ENCODE data around the gene HDHD5.

HDHD5 gene

DNA sequence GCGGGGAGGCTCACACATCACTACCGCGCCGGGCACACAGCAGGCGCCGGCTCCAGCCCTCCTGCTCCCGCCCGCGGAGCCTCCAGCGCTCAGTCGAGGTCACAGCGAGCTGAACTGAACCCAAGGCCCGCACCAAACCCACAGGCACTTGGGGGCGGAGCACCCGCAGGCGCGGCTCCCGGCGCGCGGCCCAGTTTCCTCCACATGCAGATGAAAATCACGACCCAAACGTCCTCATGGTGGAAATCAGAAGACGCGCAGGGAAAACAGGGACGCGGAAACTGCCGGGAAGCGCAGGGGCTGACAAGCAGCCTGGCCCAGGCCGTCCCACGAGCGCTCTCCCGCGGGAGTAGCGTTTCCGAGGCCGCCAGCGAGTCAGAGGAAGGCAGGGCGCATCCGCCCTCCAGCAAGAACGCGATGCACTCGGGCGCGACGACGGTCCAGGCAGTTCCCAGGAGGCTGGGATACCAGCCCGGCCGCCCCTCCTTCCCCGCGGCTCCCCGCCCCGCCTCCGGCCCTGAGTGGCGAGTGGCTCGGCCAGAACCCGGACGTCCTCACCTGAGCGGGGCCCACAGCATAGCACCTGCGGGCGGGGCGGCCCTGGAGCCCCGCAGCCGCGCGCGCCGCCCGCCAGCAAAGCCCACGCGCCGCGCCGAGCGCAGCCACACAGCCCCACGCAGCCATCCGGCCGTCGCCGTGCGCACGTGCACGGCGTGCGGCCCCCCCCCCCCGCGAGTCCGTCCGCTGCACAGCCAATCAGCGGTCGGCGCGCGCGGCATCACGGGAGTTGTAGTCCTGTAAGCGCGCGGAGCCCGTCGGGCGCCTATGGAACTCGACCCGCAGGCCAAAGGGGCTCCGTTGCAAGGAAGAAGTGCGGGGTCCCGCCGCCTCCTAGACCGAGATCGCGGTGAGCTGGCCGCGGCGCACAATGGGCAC lies at the start of gene HDHD5:
TSS of gene HDHD5 (minus strand) at position 710 of the 936 bp plus-strand sequence. CDS start at position 684, 26 bp downstream.
- peak; percentile 33 for DNase-seq (ENCODE audit: low read depth, low spot score)

DNA sequence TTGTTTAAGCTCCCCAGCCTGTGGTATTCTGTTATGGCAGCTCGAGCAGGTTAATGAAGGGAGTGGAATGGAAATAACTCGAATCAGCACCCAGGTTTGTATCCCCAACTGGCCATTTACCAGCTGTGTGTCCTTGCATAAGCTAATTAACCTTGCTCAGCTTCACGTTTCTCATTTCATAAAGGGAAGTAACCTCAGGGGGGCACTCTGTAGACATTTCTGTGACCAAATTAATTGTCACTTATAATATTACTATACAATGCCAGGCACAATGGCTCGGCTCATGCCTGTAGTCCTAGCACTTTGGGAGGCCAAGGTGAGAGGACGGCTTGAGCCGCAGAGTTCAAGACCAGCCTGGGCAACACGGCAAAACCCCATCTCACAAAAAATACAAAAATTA lies 46.4 kb upstream of the HDHD5 start:
- DNase-seq (ENCODE audit: low read depth, low spot score), result no peak

DNA sequence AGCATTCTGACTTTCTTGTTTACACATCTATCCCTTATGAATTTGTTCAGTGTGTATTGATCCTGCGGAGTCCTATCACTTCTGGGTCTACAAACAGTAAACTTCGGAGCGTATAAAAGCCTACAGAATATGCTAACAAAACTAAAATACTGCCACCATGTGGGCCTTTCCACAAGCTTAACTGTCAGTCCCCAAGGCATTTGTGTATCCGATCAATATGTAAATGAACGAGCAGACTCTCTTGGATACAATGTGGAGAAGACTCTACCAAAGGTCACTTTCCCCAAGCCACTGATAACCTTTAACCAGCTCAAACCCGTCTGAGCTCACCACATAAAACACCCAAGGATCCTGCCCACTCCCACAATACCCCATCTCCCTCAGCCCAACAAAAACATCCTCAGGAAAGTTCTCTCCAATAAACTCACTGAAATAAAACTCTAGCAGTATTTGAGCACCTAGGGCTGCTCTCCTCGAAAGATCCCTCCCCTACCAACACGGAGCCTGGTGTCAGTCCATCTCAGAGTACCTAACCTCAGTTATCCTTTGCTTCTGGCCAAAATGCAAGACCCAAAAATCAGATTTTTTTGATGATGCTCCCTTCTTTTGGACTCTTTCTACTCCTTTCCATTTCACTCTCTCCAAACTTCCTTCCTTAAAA lies 42.3 kb upstream of the HDHD5 start:
- DNase-seq (ENCODE audit: low read depth, low spot score), result no peak

DNA sequence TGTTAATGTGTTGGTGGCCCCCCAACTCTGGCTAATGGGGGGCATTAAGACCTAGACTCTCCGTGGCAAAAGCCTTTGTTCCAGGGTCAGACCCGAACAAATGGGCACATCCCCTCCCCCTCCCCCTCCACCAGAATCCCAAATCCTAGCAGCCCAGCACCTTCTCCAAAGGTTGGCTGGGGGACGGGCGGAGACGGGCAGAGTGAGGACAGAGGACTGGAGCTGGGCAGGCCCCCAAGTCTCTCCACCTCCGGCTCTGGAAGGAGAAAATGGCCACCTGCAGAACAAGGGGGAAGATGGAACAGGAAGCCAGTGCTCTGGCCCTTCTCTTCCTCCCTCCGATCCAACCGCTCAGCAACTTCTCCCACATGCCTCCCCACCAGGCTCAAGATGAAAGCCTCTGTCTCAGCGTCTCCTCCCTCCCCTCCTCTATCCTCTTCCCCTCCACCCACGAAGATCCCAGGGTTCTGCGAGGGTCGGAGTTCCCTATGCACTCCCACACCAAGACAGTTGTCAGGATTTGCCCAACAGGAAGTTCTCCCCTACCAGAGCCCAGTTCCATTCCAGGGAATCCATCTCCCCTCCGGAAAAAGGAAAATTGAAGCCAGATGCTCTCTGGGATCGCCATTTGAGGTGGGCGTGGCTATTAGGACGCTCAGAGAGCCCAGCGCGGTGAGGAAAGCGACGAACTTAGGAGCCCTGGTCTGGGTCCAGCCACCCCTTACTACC lies 40.1 kb upstream of the HDHD5 start:
- DNase-seq (ENCODE audit: low read depth, low spot score), result peak; percentile 13

GRCh38 chr22:17198170-17199002 lies 39.3 kb upstream of the HDHD5 start:
- no peak for DNase-seq (ENCODE audit: low read depth, low spot score)

DNA sequence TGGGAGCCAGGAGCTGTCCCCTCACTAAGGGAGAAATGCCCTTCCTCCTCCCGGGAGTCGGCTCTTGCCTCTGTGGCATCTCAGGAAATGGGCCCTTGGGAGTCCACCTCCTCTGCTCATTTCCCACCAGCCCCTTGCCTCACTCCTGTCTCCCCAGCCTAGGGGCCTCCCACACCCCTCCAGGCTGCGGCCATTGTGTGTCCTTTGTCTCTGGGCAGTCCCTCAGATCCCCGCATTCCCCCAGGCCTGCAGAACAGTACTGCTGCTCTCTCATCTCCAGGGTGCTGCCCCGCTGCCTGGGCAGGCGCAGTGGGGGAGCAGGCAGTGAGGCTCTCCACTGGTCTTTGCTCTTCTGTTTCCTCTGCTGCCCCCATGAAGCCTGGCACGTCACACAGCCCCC lies 35.1 kb upstream of the HDHD5 start:
- DNase-seq (ENCODE audit: low read depth, low spot score), result no peak

DNA sequence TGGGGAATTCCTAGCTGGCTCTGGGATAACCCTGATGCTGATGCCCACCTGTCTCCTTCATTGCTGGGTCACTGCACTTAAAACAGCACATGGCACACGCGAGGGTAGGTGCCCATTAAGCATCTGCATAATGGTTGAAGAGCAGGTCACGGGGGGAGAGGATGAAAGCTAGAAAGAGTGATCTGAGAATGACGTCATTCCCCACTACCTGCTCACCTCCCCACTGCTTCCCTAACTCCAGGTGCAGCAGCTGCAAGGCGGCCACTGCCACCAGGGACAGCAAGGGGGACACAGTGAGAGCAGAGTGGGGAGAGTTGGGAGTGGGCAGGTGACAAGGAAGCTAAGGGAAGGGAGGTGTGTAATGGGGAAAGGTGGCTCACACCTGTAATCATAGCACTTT lies 33.1 kb upstream of the HDHD5 start:
- no peak for DNase-seq (ENCODE audit: low read depth, low spot score)

GRCh38 chr22:17191163-17191784 lies 32.2 kb upstream of the HDHD5 start:
- DNase-seq (ENCODE audit: low read depth, low spot score), result no peak

GRCh38 chr22:17190702-17191101 lies 31.6 kb upstream of the HDHD5 start:
- no peak for DNase-seq (ENCODE audit: low read depth, low spot score)

GRCh38 chr22:17176715-17177114 lies 17.6 kb upstream of the HDHD5 start:
- no peak for DNase-seq (ENCODE audit: low read depth, low spot score)

- no peak for DNase-seq (ENCODE audit: low read depth, low spot score)
Observed at GRCh38 chr22:17172029-17172833, 13.2 kb upstream of the HDHD5 start.

GRCh38 chr22:17171153-17172028 lies 12.3 kb upstream of the HDHD5 start:
- peak; percentile 65 for DNase-seq (ENCODE audit: low read depth, low spot score)

GRCh38 chr22:17167486-17167885 lies 8.4 kb upstream of the HDHD5 start:
- no peak for DNase-seq (ENCODE audit: low read depth, low spot score)

GRCh38 chr22:17164392-17165024 lies 5.4 kb upstream of the HDHD5 start:
- no peak for DNase-seq (ENCODE audit: low read depth, low spot score)

DNA sequence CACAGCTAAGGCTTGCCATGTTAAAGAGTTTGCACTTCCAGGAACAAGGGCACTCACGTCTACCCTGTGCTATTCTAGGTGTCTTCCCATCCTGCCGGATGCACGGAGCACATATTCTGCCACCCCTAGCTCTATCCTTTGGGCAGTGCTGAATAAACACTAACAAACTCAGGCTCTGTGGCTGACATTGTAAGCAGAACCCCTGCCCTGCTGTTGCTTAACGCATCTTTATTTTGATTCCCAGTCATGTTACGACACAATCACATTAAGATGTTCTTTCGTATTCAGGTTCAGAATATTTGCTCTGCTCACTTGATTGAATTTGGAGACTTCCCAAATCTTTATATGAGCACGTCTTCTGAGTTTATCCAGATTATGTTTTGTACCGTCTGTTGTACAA lies 3.7 kb upstream of the HDHD5 start:
- DNase-seq (ENCODE audit: low read depth, low spot score), result no peak

- no peak for DNase-seq (ENCODE audit: low read depth, low spot score)
Observed at GRCh38 chr22:17161991-17162390, 2.9 kb upstream of the HDHD5 start.

- DNase-seq (ENCODE audit: low read depth, low spot score), result peak; percentile 25
Observed at GRCh38 chr22:17159504-17159951, 451 bp upstream of the HDHD5 start.

GRCh38 chr22:17158176-17158567 lies 905 bp downstream of the HDHD5 start:
- peak; percentile 18 for DNase-seq (ENCODE audit: low read depth, low spot score)

Data from brain pericyte (primary cell).